ENCODE data around the gene WDR74. TPM values are rescaled to one million over a fixed set of nuclear protein-coding genes. Genes with fewer than 3 reads are reported as not detected.

The WDR74 gene
- total RNA-seq (2021) = 72.4 and 74.1 TPM in 2 replicates
- percentile 87 among the genes with signal in this experiment for Bru-seq, nascent RNA
- percentile 79 among the genes with signal in this experiment for BruChase-seq, experiment 1, labeled RNA remaining after a 2-hour chase
- BruChase-seq, experiment 2, labeled RNA remaining after a 6-hour chase = percentile 88 among the genes with signal in this experiment
- long read RNA-seq, transcript WDR74-201 (11 exons, 1,289 nt) = major isoform, 65 of 98 reads
- long read RNA-seq, partial matches to known transcripts = 13 of 98 reads
- long read RNA-seq, other reads (novel, unspliced or antisense) = 16 of 98 reads

DNA sequence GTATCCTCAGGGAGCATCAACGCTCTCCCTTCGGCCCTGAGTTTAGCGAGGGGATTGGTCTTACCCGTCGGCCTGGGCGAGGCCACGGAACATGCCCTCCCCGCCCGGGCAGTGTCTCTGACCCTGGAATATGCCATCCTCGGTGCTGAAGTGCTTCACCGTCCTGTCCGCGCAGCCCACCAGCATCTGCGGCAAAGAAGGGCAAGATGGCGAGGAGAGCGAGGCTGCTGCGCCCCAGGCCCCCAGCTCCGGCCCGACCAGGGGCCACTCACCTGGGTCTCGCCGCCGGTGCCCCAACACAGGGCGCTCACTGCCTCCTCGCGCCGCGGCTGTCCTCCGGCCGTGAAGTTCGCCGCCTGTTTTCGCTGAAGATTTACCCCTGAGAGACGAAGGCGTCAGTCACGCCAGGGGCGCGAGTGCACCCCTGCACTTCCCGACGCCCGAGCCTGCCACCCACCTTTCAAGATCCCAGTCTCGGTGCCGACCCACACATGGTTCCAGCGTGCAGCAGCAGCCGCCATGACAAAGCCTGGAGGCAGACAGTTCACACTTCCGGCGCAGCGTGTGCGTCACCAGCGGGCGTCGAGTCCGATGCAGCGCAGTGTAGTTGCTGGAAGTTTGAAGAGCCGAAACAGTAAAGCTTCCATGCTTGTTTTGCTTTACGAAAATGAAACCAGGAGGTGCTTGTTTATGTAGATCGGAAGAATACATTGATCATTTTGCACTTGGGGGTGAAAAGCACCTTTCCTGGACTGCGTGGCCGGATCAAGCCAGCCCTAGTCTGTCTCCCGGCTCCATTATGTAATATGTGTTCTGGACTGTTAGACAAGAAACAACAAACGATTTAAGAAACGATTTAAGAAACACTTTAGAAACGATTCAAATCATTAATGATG is at the start of gene WDR74:
Gene WDR74, minus strand, starts transcription at position 541 of the 896 bp plus-strand sequence. Its CDS starts 20 bp downstream, at position 521.
- BruUV-seq (replicated peaks) = no TSS peak
- Histone ChIP-seq H3K9me3 (ENCODE audit: insufficient read depth, low read depth) (no peaks in the 10 kb centered on the region), H3K27ac (peak within 1 kb of the TSS; percentile 94), H3K4me1 (replicated peaks; ENCODE audit: insufficient read depth) (peaks cover 17% of the 10 kb centered on the region), H3K4me2 (peak within 1 kb of the TSS; percentile 88), H3K9me2 (ENCODE audit: insufficient read depth) (no peaks in the 10 kb centered on the region), H2AFZ (peak within 1 kb of the TSS; percentile 82), H3K36me3 (ENCODE audit: low read depth) (peaks cover 24% of the 10 kb centered on the region), H4K20me1 (ENCODE audit: insufficient read depth) (no peaks in the 10 kb centered on the region), H3K4me3 (peak within 1 kb of the TSS; percentile 89), H3K27me3 (ENCODE audit: insufficient read depth, low read depth) (no peaks in the 10 kb centered on the region), H3F3A (ENCODE audit: insufficient read depth, low read depth) (peaks cover 63% of the 10 kb centered on the region), H3K79me2 (ENCODE audit: low read depth) (peaks cover 45% of the 10 kb centered on the region)
- intact Hi-C loops (cut with micrococcal nuclease; ENCODE audit: unreplicated experiment) = loop anchor here (1.0 kb wide), 1 partner anchor 8 kb away; no protein-coding TSS in a partner anchor
- POLR2A ChIA-PET (ENCODE audit: unreplicated experiment) = interaction anchor here (0.6 to 1.1 kb wide), 6 partner anchors 48 to 266 kb away, joined by 3 to 12 read pairs (median 4); partner anchors contain the start of genes EEF1G, TUT1 and ZBTB3
- TF ChIP-seq, protein P1, sequence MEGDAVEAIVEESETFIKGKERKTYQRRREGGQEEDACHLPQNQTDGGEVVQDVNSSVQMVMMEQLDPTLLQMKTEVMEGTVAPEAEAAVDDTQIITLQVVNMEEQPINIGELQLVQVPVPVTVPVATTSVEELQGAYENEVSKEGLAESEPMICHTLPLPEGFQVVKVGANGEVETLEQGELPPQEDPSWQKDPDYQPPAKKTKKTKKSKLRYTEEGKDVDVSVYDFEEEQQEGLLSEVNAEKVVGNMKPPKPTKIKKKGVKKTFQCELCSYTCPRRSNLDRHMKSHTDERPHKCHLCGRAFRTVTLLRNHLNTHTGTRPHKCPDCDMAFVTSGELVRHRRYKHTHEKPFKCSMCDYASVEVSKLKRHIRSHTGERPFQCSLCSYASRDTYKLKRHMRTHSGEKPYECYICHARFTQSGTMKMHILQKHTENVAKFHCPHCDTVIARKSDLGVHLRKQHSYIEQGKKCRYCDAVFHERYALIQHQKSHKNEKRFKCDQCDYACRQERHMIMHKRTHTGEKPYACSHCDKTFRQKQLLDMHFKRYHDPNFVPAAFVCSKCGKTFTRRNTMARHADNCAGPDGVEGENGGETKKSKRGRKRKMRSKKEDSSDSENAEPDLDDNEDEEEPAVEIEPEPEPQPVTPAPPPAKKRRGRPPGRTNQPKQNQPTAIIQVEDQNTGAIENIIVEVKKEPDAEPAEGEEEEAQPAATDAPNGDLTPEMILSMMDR (conservative IDR thresholded peaks at IDR 0.05) = no peak
- TF ChIP-seq EZH2 (IDR thresholded peaks at IDR 0.05; ENCODE audit: low read depth) = no peak
- DNase-seq = peak; percentile 78 to 89
- CTCF ChIA-PET = interaction anchor here (0.5 to 0.7 kb wide), 2 partner anchors 10 to 42 kb away, joined by 6 to 25 read pairs; partner anchors contain the start of gene SLC3A2

DNA sequence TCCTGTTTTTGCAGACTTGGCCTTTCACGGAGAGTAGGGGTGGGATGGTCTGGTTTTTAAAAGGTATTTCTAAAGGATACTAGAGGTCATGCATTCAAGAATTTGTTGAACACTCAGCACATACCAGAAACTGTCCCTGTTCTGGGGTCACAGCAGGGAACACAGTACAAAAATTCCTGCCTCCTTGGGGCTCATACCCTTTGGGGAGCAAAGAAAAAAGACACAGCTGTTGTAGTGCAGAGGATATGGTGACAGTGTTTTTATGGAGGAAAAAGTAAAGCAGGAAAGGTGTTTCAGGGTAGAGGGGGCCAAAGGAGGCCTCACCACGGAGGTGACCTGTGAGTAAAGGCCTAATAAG is 49.7 kb upstream of the WDR74 start:
- peaks cover 21% of the 10 kb centered on the region for H3K4me1 ChIP-seq (replicated peaks; ENCODE audit: insufficient read depth)
- no peak overlapping the region for H2AFZ ChIP-seq
- H3K9me2 ChIP-seq (ENCODE audit: insufficient read depth) = no peaks in the 10 kb centered on the region
- TF ChIP-seq EZH2 (IDR thresholded peaks at IDR 0.05; ENCODE audit: low read depth) = no peak
- TF ChIP-seq, protein P1 (conservative IDR thresholded peaks at IDR 0.05) = no peak
- peaks cover 46% of the 10 kb centered on the region for H3K36me3 ChIP-seq (ENCODE audit: low read depth)
- no TSS peak for BruUV-seq (replicated peaks)
- POLR2A ChIA-PET (ENCODE audit: unreplicated experiment) = no interaction called here
- peaks cover 85% of the 10 kb centered on the region for H3F3A ChIP-seq (ENCODE audit: insufficient read depth, low read depth)
- H3K79me2 ChIP-seq (ENCODE audit: low read depth) = peaks cover 32% of the 10 kb centered on the region
- intact Hi-C loops (cut with micrococcal nuclease; ENCODE audit: unreplicated experiment) = no loop called here
- no peak for DNase-seq
- H4K20me1 ChIP-seq (ENCODE audit: insufficient read depth) = peaks cover 70% of the 10 kb centered on the region
- H3K4me2 ChIP-seq = no peak overlapping the region
- CTCF ChIA-PET = interaction anchor here (0.6 kb wide), 1 partner anchor 497 kb away, joined by 13 read pairs; no protein-coding TSS in a partner anchor
- no peaks in the 10 kb centered on the region for H3K27me3 ChIP-seq (ENCODE audit: insufficient read depth, low read depth)
- H3K27ac ChIP-seq = peak overlapping the region; percentile 27
- H3K4me3 ChIP-seq = no peak overlapping the region
- H3K9me3 ChIP-seq (ENCODE audit: insufficient read depth, low read depth) = no peaks in the 10 kb centered on the region

DNA sequence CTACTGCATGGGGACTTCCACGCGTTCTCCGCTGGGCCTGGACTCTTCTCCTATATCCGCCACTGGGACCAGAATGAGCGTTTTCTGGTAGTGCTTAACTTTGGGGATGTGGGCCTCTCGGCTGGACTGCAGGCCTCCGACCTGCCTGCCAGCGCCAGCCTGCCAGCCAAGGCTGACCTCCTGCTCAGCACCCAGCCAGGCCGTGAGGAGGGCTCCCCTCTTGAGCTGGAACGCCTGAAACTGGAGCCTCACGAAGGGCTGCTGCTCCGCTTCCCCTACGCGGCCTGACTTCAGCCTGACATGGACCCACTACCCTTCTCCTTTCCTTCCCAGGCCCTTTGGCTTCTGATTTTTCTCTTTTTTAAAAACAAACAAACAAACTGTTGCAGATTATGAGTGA is 49.0 kb upstream of the WDR74 start:
- Histone ChIP-seq H3K79me2 (ENCODE audit: low read depth) (peaks cover 39% of the 10 kb centered on the region), H3K4me2 (no peak overlapping the region), H3F3A (ENCODE audit: insufficient read depth, low read depth) (peaks cover 92% of the 10 kb centered on the region), H4K20me1 (ENCODE audit: insufficient read depth) (peaks cover 77% of the 10 kb centered on the region), H3K27ac (no peak overlapping the region), H3K9me2 (ENCODE audit: insufficient read depth) (no peaks in the 10 kb centered on the region), H3K4me1 (replicated peaks; ENCODE audit: insufficient read depth) (peaks cover 28% of the 10 kb centered on the region), H2AFZ (no peak overlapping the region), H3K36me3 (ENCODE audit: low read depth) (peaks cover 53% of the 10 kb centered on the region), H3K27me3 (ENCODE audit: insufficient read depth, low read depth) (no peaks in the 10 kb centered on the region), H3K4me3 (no peak overlapping the region), H3K9me3 (ENCODE audit: insufficient read depth, low read depth) (no peaks in the 10 kb centered on the region)
- ChIA-PET CTCF (interaction anchor here (0.6 kb wide), 1 partner anchor 498 kb away, joined by 13 read pairs; no protein-coding TSS in a partner anchor), POLR2A (ENCODE audit: unreplicated experiment) (no interaction called here)
- no peak for DNase-seq
- intact Hi-C loops (cut with micrococcal nuclease; ENCODE audit: unreplicated experiment) = no loop called here
- BruUV-seq (replicated peaks) = no TSS peak
- no peak for TF ChIP-seq EZH2 (IDR thresholded peaks at IDR 0.05; ENCODE audit: low read depth)
- TF ChIP-seq, protein P1 (conservative IDR thresholded peaks at IDR 0.05) = no peak
